Body of pancreas (tissue), 4 donors: Measurements from ENCODE around the gene RTRAF. TPM values are rescaled to one million over a fixed set of nuclear protein-coding genes. Genes with fewer than 3 reads are reported as not detected.

ENCODE experiments used
- ATAC-seq: fragments of 150-250 bp; one replicate; pipeline ENCODE4 v1.9.1; 2016
- DNase-seq, 4 donors: peaks; one replicate each; pipeline ENCODE4 v3.0.0-alpha.2; 2019
- H3K27ac ChIP-seq, 4 donors: fragments of 200-600 bp; sonication (generic); 1 replicate in 3 of 4; 2 replicates in 1 of 4; pipeline versions ENCODE4 v1.5.1 to v1.6.1; 2016 to 2019; ENCODE audit warnings: mild to moderate bottlenecking in 1 of 4, mixed read lengths in 1 of 4, moderate library complexity in 1 of 4
- H3K27me3 ChIP-seq, 2 donors: fragments of 200-600 bp; sonication (generic); one replicate each; pipeline ENCODE4 v1.6.0; 2016; ENCODE audit warnings: mild to moderate bottlenecking in 1 of 2
- H3K36me3 ChIP-seq, 2 donors: fragments of 200-600 bp; sonication (generic); replicated peaks in 1 of 2; 2 replicates each; pipeline ENCODE4 v1.5.1; 2016; ENCODE audit warnings: low read depth in 2 of 2; ENCODE audit not compliant: insufficient read depth in 1 of 2
- H3K4me1 ChIP-seq: fragments of 200-600 bp; sonication (generic); one replicate; pipeline ENCODE4 v1.6.0; 2016
- H3K4me3 ChIP-seq, 2 donors: fragments of 200-600 bp; sonication (generic); 1 replicate in 1 of 2; 2 replicates in 1 of 2; pipeline ENCODE4 v1.5.1; 2016 to 2019
- H3K9me3 ChIP-seq, 3 donors: fragments of 200-600 bp; sonication (generic); 1 replicate in 2 of 3; 2 replicates in 1 of 3; pipeline ENCODE4 v1.5.1; 2016
- POLR2A ChIP-seq, 3 donors: fragments of 450-650 bp; IDR thresholded peaks; one replicate each; pipeline ENCODE4 v1.6.1; 2016; ENCODE audit warnings: antibody characterized with exemption in 3 of 3, mild to moderate bottlenecking in 2 of 3
- WGBS, 2 donors: methylation state at CpG; one replicate each; pipeline ENCODE4 v1.1.5; 2017; 5-methylcytosine and 5-hydroxymethylcytosine counted together
- intact Hi-C: fragments of 100-400 bp; cut with DNase I; formaldehyde crosslinking; loops from one replicate; pipeline ENCODE4 v1.15.1; 2023
- total RNA-seq, 2 donors: library from RNA; depleted of rRNA; stranded (reverse); fragments of >200 nt; gene quantifications; one replicate each; pipeline ENCODE4 v1.1.0, GENCODE V29; 2016
- TF ChIP-seq, protein P1 (sequence below), 7 experiments: fragments of 450-650 bp in 4 of 7; fragments of 200-600 bp in 3 of 7; sonication (generic) in 3 of 7; IDR thresholded peaks; one replicate each; pipeline ENCODE4 v1.5.1; 2016 to 2019; ENCODE audit warnings: antibody characterized with exemption in 7 of 7

The RTRAF gene
- total RNA-seq, 2 donors from 2014 or later, result 15.2 to 40.7 TPM

DNA sequence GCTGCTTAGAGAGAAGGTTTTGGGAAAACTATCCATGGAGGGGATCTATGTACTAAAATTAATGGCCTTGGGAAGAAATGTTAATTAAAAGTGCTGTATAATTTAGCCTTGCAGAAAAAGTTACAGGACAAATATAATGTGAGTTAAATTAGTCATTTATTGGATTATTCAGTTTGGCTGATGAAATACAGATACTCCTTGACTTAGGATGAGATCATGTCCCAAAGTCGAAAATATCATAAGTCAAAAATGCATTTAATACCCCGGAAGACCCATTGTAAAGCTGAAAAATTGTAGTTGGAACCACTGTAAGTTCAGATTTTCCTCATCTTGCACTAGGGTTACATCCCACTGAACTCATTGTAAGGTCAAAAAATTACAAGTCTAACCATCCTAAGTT lies 9.7 kb downstream of the RTRAF start:
- Histone ChIP-seq H3K36me3 (peaks cover 0 to 19% of the 10 kb centered on the region in 2 donors), H3K27me3 (no peaks in the 10 kb centered on the region), H3K4me3 (no peak overlapping the region), H3K27ac (no peak overlapping the region), H3K9me3 (no peaks in the 10 kb centered on the region), H3K4me1 (peaks cover 22% of the 10 kb centered on the region)
- intact Hi-C loops, result no loop called here
- 59 to 80% methylated on average over 2 of the region's 2 CpGs for WGBS, 2 donors
- no peak for DNase-seq
- ATAC-seq, result no peak
- TF ChIP-seq, protein P1, sequence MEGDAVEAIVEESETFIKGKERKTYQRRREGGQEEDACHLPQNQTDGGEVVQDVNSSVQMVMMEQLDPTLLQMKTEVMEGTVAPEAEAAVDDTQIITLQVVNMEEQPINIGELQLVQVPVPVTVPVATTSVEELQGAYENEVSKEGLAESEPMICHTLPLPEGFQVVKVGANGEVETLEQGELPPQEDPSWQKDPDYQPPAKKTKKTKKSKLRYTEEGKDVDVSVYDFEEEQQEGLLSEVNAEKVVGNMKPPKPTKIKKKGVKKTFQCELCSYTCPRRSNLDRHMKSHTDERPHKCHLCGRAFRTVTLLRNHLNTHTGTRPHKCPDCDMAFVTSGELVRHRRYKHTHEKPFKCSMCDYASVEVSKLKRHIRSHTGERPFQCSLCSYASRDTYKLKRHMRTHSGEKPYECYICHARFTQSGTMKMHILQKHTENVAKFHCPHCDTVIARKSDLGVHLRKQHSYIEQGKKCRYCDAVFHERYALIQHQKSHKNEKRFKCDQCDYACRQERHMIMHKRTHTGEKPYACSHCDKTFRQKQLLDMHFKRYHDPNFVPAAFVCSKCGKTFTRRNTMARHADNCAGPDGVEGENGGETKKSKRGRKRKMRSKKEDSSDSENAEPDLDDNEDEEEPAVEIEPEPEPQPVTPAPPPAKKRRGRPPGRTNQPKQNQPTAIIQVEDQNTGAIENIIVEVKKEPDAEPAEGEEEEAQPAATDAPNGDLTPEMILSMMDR (IDR thresholded peaks at IDR 0.05), result no peak
- TF ChIP-seq POLR2A (IDR thresholded peaks at IDR 0.05), result no peak

DNA sequence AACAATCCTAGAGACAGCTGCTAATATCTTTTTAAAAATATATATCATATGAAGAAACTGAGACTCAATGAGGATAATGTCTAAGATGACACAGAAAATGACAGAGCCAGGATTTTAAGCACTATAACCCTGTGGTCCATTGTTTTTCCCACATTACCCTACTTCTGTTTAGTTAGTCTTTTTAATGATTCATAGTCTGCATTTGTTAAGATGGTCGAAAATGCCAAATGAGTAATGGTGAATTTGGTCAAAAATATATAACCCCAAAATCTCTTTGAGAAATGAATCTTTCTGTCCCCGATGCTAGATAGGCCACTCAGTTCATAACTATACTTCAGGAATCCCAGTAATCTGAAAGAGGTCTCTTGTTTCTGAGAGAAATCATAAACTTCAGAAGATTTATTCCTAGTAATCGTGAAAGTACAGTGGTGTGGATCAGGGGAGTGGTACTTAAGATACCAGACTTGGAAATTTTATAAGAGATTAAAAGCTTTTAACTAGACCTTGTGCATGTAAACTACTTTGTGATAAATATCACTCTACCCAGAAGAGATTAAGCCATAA lies 10.8 kb downstream of the RTRAF start:
- H3K4me1 ChIP-seq, result peaks cover 24% of the 10 kb centered on the region
- ATAC-seq (no peak), DNase-seq (no peak)
- no peak overlapping the region for H3K27ac ChIP-seq
- no peak for TF ChIP-seq POLR2A (IDR thresholded peaks at IDR 0.05)
- TF ChIP-seq, protein P1 (IDR thresholded peaks at IDR 0.05), result no peak
- intact Hi-C loops, result no loop called here
- no peaks in the 10 kb centered on the region for H3K9me3 ChIP-seq
- H3K36me3 ChIP-seq, result peaks cover 0 to 14% of the 10 kb centered on the region in 2 donors
- H3K27me3 ChIP-seq, result no peaks in the 10 kb centered on the region
- H3K4me3 ChIP-seq, result no peak overlapping the region
- WGBS, 2 donors, result 68 to 81% methylated on average over 3 of the region's 3 CpGs

- Histone ChIP-seq H3K9me3 (no peaks in the 10 kb centered on the region), H3K4me1 (peaks cover 24% of the 10 kb centered on the region), H3K36me3 (peaks cover 0 to 19% of the 10 kb centered on the region in 2 donors), H3K27ac (no peak overlapping the region), H3K27me3 (no peaks in the 10 kb centered on the region), H3K4me3 (no peak overlapping the region)
- WGBS, 2 donors, result 76 to 83% methylated on average over 3 of the region's 3 CpGs
- intact Hi-C loops, result no loop called here
- ATAC-seq (no peak), DNase-seq (no peak)
- TF ChIP-seq, protein P1 (IDR thresholded peaks at IDR 0.05), result no peak
- no peak for TF ChIP-seq POLR2A (IDR thresholded peaks at IDR 0.05)
These were observed 11.3 kb downstream of the RTRAF start for GRCh38 chr14:52000696-52001095.

- Histone ChIP-seq H3K4me3 (no peak overlapping the region), H3K36me3 (peaks cover 0 to 22% of the 10 kb centered on the region in 2 donors)
These were observed 13.2 kb downstream of the RTRAF start for GRCh38 chr14:52002542-52002941.

More at GRCh38 chr14:52002542-52002941, 13.2 kb downstream of the RTRAF start:
- Histone ChIP-seq H3K27me3 (no peaks in the 10 kb centered on the region), H3K27ac (peak overlapping the region in 3 of 4 donors; percentile 32 to 62 (median 44)), H3K9me3 (no peaks in the 10 kb centered on the region), H3K4me1 (peaks cover 24% of the 10 kb centered on the region)
- TF ChIP-seq, protein P1 (IDR thresholded peaks at IDR 0.05), result no peak
- TF ChIP-seq POLR2A (IDR thresholded peaks at IDR 0.05), result no peak
- DNase-seq (no peak), ATAC-seq (no peak)
- WGBS, 2 donors, result 64 to 72% methylated on average over 4 of the region's 4 CpGs
- intact Hi-C loops, result no loop called here
